Measurements from ENCODE around the gene C11orf97.

C11orf97 gene

DNA sequence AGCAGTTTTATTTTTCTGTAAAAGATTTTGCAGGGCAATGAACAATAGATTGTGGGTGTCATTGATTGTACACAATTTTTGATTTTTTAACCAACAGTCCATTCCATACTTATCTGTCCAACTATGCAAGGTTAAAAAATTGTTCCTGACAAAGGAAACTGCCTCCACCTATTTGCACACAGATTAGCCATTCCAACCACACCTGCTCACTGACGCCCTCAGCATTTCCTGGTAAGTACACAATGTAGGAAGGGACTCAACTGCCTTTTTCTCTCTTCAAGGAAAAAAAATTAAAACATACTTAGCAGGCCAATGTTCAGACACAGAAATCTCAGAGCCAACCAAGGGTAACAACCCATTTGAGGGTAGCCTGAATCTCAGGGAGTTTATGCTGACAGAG lies 27.2 kb downstream of the C11orf97 start:
- Histone ChIP-seq H3K4me1 (ENCODE audit: control insufficient read depth, low read length) (peaks cover 12% of the 10 kb centered on the region), H3K36me3 (ENCODE audit: control insufficient read depth, low read length) (no peaks in the 10 kb centered on the region), H3K79me2 (ENCODE audit: control insufficient read depth, low read length) (no peaks in the 10 kb centered on the region), H3K9me3 (ENCODE audit: control insufficient read depth, insufficient read depth, low read length) (no peaks in the 10 kb centered on the region), H3K4me2 (ENCODE audit: low read length) (no peak overlapping the region), H4K20me1 (ENCODE audit: control insufficient read depth, insufficient read depth, low read depth, low read length) (no peaks in the 10 kb centered on the region), H3F3A (ENCODE audit: control insufficient read depth, insufficient read depth) (no peaks in the 10 kb centered on the region), H3K4me3 (ENCODE audit: low read length) (no peak overlapping the region), H3K9me2 (replicated peaks; ENCODE audit: control insufficient read depth, low read length) (no peaks in the 10 kb centered on the region), H3K27ac (ENCODE audit: low read depth, low read length) (no peak overlapping the region), H3K27me3 (ENCODE audit: control insufficient read depth, low read length) (0 out of 2 replicates have a peak, but pooled peaks cover 2% of the 10 kb centered on the region)
- TF ChIP-seq CTCF (IDR thresholded peaks at IDR 0.05; ENCODE audit: low read depth, low read length, poor library complexity, severe bottlenecking), result no peak

DNA sequence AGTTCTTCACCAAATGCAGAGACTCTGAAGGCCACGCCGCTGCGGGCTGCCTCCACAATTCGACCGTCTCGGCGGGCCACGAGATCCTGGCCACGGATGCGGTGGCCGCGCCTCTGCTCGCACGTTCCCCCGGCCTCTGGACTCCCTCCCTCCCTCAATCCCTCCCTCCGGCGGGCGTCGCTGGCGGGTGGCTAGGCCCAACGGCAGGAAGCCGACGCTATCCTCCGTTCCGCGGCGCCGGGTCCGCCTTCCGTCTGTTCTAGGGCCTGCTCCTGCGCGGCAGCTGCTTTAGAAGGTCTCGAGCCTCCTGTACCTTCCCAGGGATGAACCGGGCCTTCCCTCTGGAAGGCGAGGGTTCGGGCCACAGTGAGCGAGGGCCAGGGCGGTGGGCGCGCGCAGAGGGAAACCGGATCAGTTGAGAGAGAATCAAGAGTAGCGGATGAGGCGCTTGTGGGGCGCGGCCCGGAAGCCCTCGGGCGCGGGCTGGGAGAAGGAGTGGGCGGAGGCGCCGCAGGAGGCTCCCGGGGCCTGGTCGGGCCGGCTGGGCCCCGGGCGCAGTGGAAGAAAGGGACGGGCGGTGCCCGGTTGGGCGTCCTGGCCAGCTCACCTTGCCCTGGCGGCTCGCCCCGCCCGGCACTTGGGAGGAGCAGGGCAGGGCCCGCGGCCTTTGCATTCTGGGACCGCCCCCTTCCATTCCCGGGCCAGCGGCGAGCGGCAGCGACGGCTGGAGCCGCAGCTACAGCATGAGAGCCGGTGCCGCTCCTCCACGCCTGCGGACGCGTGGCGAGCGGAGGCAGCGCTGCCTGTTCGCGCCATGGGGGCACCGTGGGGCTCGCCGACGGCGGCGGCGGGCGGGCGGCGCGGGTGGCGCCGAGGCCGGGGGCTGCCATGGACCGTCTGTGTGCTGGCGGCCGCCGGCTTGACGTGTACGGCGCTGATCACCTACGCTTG lies 31.7 kb downstream of the C11orf97 start, which contains the start of gene FUT4:
TSS of gene FUT4 (plus strand) at position 227 of the 951 bp plus-strand sequence. CDS start at position 440, 213 bp downstream.
- Histone ChIP-seq H3K4me1 (ENCODE audit: control insufficient read depth, low read length) (peaks cover 24% of the 10 kb centered on the region), H3K9me3 (ENCODE audit: control insufficient read depth, insufficient read depth, low read length) (no peaks in the 10 kb centered on the region), H4K20me1 (ENCODE audit: control insufficient read depth, insufficient read depth, low read depth, low read length) (no peaks in the 10 kb centered on the region; the same call in 1 of the 2 replicates), H3K27me3 (ENCODE audit: control insufficient read depth, low read length) (no peaks in the 10 kb centered on the region), H3F3A (ENCODE audit: control insufficient read depth, insufficient read depth) (no peaks in the 10 kb centered on the region), H3K79me2 (ENCODE audit: control insufficient read depth, low read length) (no peaks in the 10 kb centered on the region; the same call in 1 of the 2 replicates), H3K4me3 (ENCODE audit: low read length) (peak within 1 kb of the TSS; percentile 89), H3K27ac (ENCODE audit: low read depth, low read length) (peak within 1 kb of the TSS; percentile 68), H3K36me3 (ENCODE audit: control insufficient read depth, low read length) (no peaks in the 10 kb centered on the region), H3K4me2 (ENCODE audit: low read length) (peak within 1 kb of the TSS; percentile 96), H3K9me2 (replicated peaks; ENCODE audit: control insufficient read depth, low read length) (no peaks in the 10 kb centered on the region)
- no peak for TF ChIP-seq CTCF (IDR thresholded peaks at IDR 0.05; ENCODE audit: low read depth, low read length, poor library complexity, severe bottlenecking)
- TF ChIP-seq EZH2phosphoT487 (IDR thresholded peaks at IDR 0.05; ENCODE audit: borderline replicate concordance, low read length), result no peak

GRCh38 chr11:94544646-94545263 lies 32.5 kb downstream of the C11orf97 start:
- Histone ChIP-seq H3K4me2 (ENCODE audit: low read length) (peak overlapping the region; percentile 96; the same call in 1 of the 2 replicates), H3K27ac (ENCODE audit: low read depth, low read length) (no peak overlapping the region), H3K4me1 (ENCODE audit: control insufficient read depth, low read length) (peaks cover 24% of the 10 kb centered on the region), H3K27me3 (ENCODE audit: control insufficient read depth, low read length) (no peaks in the 10 kb centered on the region), H3K79me2 (ENCODE audit: control insufficient read depth, low read length) (no peaks in the 10 kb centered on the region; the same call in 1 of the 2 replicates), H4K20me1 (ENCODE audit: control insufficient read depth, insufficient read depth, low read depth, low read length) (no peaks in the 10 kb centered on the region; the same call in 1 of the 2 replicates), H3K9me2 (replicated peaks; ENCODE audit: control insufficient read depth, low read length) (no peaks in the 10 kb centered on the region), H3K36me3 (ENCODE audit: control insufficient read depth, low read length) (no peaks in the 10 kb centered on the region), H3K4me3 (ENCODE audit: low read length) (peak overlapping the region; percentile 7; the same call in 1 of the 2 replicates), H3F3A (ENCODE audit: control insufficient read depth, insufficient read depth) (no peaks in the 10 kb centered on the region), H3K9me3 (ENCODE audit: control insufficient read depth, insufficient read depth, low read length) (no peaks in the 10 kb centered on the region)
- TF ChIP-seq EZH2phosphoT487 (IDR thresholded peaks at IDR 0.05; ENCODE audit: borderline replicate concordance, low read length) (no peak), CTCF (IDR thresholded peaks at IDR 0.05; ENCODE audit: low read depth, low read length, poor library complexity, severe bottlenecking) (no peak)
